ENCODE results near the gene TMEM252.

DNA sequence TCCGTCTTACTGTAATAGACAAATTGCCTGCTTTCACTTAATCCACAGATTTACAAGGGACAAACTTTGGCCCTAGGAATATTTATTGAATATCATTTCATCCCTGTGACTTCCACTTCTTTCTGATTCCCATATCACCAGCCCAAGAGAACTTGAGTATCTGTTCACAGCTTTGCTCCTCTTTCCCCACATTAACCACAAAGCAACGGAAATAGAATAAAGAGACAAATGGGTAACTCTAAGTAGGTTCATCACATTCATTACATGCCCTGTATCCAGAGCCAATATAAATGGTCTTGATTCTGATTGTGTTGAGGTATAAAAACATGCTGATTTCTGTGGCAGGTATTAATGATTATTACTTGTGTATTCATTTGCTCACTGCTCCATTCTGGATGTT, 41.9 kb downstream of the TMEM252 start:
- no peak for TF ChIP-seq EZH2phosphoT487 (IDR thresholded peaks at IDR 0.05)
- TF ChIP-seq, protein P1, sequence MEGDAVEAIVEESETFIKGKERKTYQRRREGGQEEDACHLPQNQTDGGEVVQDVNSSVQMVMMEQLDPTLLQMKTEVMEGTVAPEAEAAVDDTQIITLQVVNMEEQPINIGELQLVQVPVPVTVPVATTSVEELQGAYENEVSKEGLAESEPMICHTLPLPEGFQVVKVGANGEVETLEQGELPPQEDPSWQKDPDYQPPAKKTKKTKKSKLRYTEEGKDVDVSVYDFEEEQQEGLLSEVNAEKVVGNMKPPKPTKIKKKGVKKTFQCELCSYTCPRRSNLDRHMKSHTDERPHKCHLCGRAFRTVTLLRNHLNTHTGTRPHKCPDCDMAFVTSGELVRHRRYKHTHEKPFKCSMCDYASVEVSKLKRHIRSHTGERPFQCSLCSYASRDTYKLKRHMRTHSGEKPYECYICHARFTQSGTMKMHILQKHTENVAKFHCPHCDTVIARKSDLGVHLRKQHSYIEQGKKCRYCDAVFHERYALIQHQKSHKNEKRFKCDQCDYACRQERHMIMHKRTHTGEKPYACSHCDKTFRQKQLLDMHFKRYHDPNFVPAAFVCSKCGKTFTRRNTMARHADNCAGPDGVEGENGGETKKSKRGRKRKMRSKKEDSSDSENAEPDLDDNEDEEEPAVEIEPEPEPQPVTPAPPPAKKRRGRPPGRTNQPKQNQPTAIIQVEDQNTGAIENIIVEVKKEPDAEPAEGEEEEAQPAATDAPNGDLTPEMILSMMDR (IDR thresholded peaks at IDR 0.05), result no peak

Measured in neural progenitor cell (in vitro differentiated cells).